ENCODE results near the gene GTF2H2C_2.
"Not testable (repeated sequence)": the region's sequence is repeated elsewhere in the genome, so short reads cannot be mapped to it uniquely, and the experiment has no call there.

GTF2H2C_2 gene

DNA sequence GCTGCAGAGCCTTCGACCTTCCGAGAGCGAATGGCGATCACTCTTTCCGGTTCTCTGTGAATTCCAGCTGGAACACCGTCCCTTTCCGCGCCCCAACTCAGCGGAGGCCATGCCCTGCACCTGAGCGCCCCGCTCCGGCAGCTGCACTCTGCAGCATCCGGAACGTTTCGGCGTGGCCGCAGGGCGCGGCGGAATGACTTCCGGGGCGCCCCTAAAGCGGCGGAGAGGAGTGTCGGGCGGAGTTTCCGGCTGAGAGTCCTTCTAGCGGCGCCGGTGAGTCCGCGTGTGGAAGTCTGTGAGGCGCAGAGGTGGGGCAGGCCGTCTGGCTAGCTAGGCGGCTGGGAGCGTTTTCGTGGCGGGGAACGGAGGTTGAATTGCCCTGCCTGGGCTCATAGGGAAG lies at the start of gene GTF2H2C_2:
Gene GTF2H2C_2 (plus strand): TSS at position 252 of the 400 bp plus-strand sequence.
- not testable (repeated sequence) for H3K4me1 ChIP-seq (ENCODE audit: insufficient read depth); H3K27ac ChIP-seq; H3K9me3 ChIP-seq (ENCODE audit: low read depth); H2AFZ ChIP-seq; H3K36me3 ChIP-seq (replicated peaks; ENCODE audit: insufficient read depth, low read depth); DNase-seq (ENCODE audit: low spot score); H3K4me2 ChIP-seq; H3K79me2 ChIP-seq; H3K9me2 ChIP-seq (replicated peaks; ENCODE audit: insufficient read depth); H4K20me1 ChIP-seq (ENCODE audit: insufficient read depth, poor library complexity, severe bottlenecking); H3K4me3 ChIP-seq; H3K27me3 ChIP-seq
- no CpG with 5 or more reads among the region's 39 CpGs for WGBS (ENCODE audit: low lambda C conversion rate, missing lambda C conversion rate)

DNA sequence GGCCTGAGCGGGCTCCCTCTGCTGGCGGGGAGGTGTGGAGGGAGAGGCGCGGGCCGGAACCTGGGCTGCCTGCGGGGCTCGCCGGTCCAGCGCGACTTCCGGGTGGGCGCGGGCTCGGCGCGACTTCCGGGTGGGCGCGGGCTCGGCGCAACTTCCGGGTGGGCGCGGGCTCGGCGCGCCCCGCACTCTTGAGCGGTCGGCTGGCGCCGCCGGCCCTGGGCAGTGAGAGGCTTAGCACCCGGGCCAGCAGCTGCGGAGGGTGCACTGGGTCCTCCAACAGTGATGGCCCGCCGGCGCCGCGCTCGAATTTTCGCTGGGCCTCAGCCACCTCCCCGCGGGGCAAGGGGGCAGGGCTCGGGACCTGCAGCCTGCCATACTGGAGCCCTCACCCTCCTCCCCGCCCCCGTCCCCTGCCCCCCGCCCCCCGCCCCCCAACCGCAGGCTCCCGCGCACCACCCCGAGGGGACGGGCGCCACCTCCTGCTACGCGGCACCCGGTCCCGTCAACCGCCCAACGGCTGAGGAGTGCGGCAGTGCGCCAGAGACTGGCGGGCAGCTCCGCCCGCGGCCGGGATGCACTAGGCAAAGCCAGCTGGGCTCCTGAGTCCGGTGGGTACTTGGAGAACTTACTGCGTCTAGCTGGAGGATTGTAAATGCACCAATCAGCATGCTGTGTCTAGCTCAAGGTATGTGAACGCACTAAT lies 14.0 kb upstream of the GTF2H2C_2 start:
- Histone ChIP-seq H3K27ac (peak overlapping the region; percentile 83), H3K4me3 (peak overlapping the region; percentile 64)
- H3K4me1 ChIP-seq (ENCODE audit: insufficient read depth); H3K27me3 ChIP-seq; H3K79me2 ChIP-seq; H4K20me1 ChIP-seq (ENCODE audit: insufficient read depth, poor library complexity, severe bottlenecking); H3K4me2 ChIP-seq; H2AFZ ChIP-seq; H3K9me2 ChIP-seq (replicated peaks; ENCODE audit: insufficient read depth); H3K36me3 ChIP-seq (replicated peaks; ENCODE audit: insufficient read depth, low read depth); H3K9me3 ChIP-seq (ENCODE audit: low read depth): not testable (repeated sequence)
- 0% methylated on average over 16 of the region's 71 CpGs for WGBS (ENCODE audit: low lambda C conversion rate, missing lambda C conversion rate)
- DNase-seq (ENCODE audit: low spot score), result peak; percentile 43

DNA sequence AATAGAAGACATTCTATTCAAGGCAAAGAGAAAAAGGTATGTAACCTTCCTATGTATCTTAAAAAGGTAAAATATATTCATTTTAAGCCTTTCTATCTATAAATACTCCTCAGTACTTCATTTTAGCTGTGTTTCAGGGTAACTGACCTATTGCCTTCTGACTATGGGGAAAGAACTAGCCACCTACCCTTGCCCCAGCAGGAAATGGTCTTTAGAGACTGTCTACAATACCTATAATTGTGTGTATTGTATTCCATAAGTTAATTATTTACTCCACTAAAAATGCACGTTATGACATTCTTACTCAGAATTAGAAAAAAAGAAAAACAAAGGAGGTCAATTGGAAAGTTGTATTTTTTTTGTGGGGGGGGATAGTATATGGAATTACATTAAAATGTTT lies 6.2 kb downstream of the GTF2H2C_2 start:
- not testable (repeated sequence) for H3K79me2 ChIP-seq; H3K4me2 ChIP-seq; H2AFZ ChIP-seq; H3K4me3 ChIP-seq; H3K27me3 ChIP-seq; H3K36me3 ChIP-seq (replicated peaks; ENCODE audit: insufficient read depth, low read depth); DNase-seq (ENCODE audit: low spot score); H3K9me2 ChIP-seq (replicated peaks; ENCODE audit: insufficient read depth); H3K4me1 ChIP-seq (ENCODE audit: insufficient read depth); H3K27ac ChIP-seq; H4K20me1 ChIP-seq (ENCODE audit: insufficient read depth, poor library complexity, severe bottlenecking); H3K9me3 ChIP-seq (ENCODE audit: low read depth)
- no CpG with 5 or more reads among the region's 1 CpG for WGBS (ENCODE audit: low lambda C conversion rate, missing lambda C conversion rate)

DNA sequence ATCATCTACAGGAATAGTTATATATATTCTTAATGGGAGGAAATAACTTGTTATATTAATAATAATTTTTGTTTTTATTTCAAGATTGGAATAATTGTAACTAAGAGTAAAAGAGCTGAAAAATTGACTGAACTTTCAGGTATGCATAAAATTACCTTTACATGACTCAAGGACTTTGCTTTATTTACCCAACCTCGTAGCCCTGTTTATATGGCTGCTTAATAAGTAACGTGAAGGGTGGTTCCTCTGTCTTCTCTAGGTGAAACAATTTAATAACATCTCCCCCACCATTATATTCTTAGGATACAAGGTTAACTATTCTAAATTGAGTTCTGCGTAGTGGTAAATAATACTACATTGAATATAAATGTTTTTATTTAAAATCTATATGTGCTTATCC lies 8.0 kb downstream of the GTF2H2C_2 start:
- not testable (repeated sequence) for H3K9me3 ChIP-seq (ENCODE audit: low read depth); H3K36me3 ChIP-seq (replicated peaks; ENCODE audit: insufficient read depth, low read depth); H3K9me2 ChIP-seq (replicated peaks; ENCODE audit: insufficient read depth); H3K27me3 ChIP-seq; H3K27ac ChIP-seq; H3K4me2 ChIP-seq; H2AFZ ChIP-seq; DNase-seq (ENCODE audit: low spot score); H4K20me1 ChIP-seq (ENCODE audit: insufficient read depth, poor library complexity, severe bottlenecking); H3K79me2 ChIP-seq; H3K4me3 ChIP-seq; H3K4me1 ChIP-seq (ENCODE audit: insufficient read depth)
- no CpG with 5 or more reads among the region's 3 CpGs for WGBS (ENCODE audit: low lambda C conversion rate, missing lambda C conversion rate)

DNA sequence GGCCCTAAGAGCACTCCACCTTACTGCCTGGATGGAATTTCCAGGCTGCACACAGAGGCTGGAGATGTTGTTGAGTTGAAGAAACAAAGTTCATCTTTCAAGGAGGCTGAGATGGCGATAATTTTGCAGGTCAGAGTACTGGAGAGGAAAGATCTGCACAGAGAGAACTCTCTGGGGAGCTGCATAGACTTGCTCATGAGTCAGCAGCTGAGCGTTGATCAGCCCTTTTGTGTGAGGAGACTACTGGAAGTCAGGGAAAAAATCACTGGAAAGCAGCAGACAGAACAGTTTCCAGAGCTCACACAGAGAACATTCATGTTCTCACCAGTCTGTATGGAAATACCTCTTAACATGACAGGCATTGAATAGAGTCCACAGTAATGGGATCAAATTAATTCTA lies 23.4 kb downstream of the GTF2H2C_2 start:
- not testable (repeated sequence) for DNase-seq (ENCODE audit: low spot score); H3K27me3 ChIP-seq; H3K27ac ChIP-seq; H3K4me2 ChIP-seq; H3K9me2 ChIP-seq (replicated peaks; ENCODE audit: insufficient read depth); H3K4me3 ChIP-seq; H3K79me2 ChIP-seq; H4K20me1 ChIP-seq (ENCODE audit: insufficient read depth, poor library complexity, severe bottlenecking); H3K4me1 ChIP-seq (ENCODE audit: insufficient read depth); H3K9me3 ChIP-seq (ENCODE audit: low read depth); H3K36me3 ChIP-seq (replicated peaks; ENCODE audit: insufficient read depth, low read depth); H2AFZ ChIP-seq
- WGBS (ENCODE audit: low lambda C conversion rate, missing lambda C conversion rate), result no CpG with 5 or more reads among the region's 2 CpGs

DNA sequence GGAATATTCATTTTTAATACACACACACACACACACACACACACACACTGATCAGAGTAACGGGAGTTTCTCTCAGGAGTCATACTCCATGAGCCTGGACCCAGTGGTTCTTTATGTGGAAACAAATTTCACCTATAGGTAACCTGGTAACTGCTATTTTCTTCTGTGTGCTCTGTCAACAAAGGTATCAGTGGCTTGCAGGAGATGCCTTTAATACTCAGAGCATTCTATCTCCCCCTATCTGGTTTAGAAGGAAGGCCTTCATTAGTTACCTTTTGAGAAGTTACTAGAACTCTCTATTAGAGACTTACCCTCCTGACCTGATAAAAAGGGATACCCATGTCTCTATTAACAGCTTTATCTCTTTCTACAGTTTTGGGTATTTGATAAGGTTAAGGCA lies 34.4 kb downstream of the GTF2H2C_2 start:
- H3K4me2 ChIP-seq; H3K36me3 ChIP-seq (replicated peaks; ENCODE audit: insufficient read depth, low read depth); H3K4me3 ChIP-seq; H3K9me3 ChIP-seq (ENCODE audit: low read depth); H3K27me3 ChIP-seq; H3K79me2 ChIP-seq; DNase-seq (ENCODE audit: low spot score); H3K27ac ChIP-seq; H2AFZ ChIP-seq; H3K9me2 ChIP-seq (replicated peaks; ENCODE audit: insufficient read depth); H3K4me1 ChIP-seq (ENCODE audit: insufficient read depth); H4K20me1 ChIP-seq (ENCODE audit: insufficient read depth, poor library complexity, severe bottlenecking): not testable (repeated sequence)
- 92% methylated on average over 1 of the region's 1 CpG for WGBS (ENCODE audit: low lambda C conversion rate, missing lambda C conversion rate)

DNA sequence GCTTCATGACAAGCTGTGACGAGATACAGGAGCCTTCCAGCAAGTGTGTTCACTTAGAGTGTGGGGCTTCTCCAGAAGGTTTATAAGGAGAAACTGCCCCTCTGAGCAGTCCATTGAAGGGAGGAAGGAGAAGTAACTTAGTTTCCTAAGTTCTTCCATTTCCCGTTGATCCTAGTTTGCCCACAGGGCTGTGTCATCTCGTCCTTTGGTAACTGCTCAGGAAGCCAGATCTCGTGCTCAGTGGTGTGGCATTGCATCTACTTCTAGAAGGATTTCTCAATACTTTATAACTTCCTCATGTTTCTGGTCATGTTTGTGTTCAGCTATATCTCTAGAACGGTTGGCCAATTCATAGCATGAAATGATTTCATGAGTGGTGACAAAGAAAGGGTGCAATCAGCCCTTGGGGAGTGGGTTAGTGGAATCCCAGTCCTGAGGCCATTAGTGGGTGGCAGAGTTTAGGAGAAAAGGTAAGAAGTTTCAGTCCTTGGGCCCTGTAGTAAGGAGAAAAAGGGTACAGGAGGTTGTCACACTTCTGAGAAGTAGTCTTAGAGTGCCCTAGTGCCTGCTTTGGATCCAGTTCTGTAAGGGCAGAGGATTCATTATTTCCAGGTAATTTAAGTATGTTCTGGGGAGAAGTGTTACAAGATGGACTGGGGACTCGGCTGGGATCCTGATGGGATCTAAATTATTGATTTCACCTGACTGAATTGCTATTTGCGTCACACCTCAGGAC lies 36.2 kb downstream of the GTF2H2C_2 start:
- not testable (repeated sequence) for H3K9me3 ChIP-seq (ENCODE audit: low read depth); H3K4me1 ChIP-seq (ENCODE audit: insufficient read depth); H3K79me2 ChIP-seq; H3K36me3 ChIP-seq (replicated peaks; ENCODE audit: insufficient read depth, low read depth); H3K27ac ChIP-seq; H2AFZ ChIP-seq; H3K4me3 ChIP-seq; DNase-seq (ENCODE audit: low spot score); H3K4me2 ChIP-seq; H3K27me3 ChIP-seq; H4K20me1 ChIP-seq (ENCODE audit: insufficient read depth, poor library complexity, severe bottlenecking); H3K9me2 ChIP-seq (replicated peaks; ENCODE audit: insufficient read depth)
- no CpG with 5 or more reads among the region's 7 CpGs for WGBS (ENCODE audit: low lambda C conversion rate, missing lambda C conversion rate)

DNA sequence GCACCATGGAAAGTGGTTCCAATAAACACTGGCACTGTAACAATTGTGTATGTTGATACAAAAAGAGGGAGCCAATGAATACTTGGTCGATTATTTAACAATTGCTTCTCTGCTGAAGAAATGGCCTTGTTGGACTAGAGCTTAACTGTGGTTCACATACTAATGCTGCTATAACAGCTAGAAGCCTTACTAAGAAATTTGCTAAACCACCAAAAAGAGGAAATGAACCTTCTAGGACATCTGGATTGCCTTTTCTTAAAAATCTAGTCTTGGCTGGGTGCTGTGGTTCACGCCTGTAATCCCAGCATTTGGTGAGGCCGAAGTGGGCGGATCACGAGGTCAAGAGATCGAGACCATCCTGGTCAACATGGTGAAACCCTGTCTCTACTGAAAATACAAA lies 41.9 kb downstream of the GTF2H2C_2 start:
- H3K4me3 ChIP-seq; H4K20me1 ChIP-seq (ENCODE audit: insufficient read depth, poor library complexity, severe bottlenecking); H3K9me2 ChIP-seq (replicated peaks; ENCODE audit: insufficient read depth); H3K4me2 ChIP-seq; H3K4me1 ChIP-seq (ENCODE audit: insufficient read depth); DNase-seq (ENCODE audit: low spot score); H3K9me3 ChIP-seq (ENCODE audit: low read depth); H2AFZ ChIP-seq; H3K27ac ChIP-seq; H3K36me3 ChIP-seq (replicated peaks; ENCODE audit: insufficient read depth, low read depth); H3K79me2 ChIP-seq; H3K27me3 ChIP-seq: not testable (repeated sequence)
- no CpG with 5 or more reads among the region's 6 CpGs for WGBS (ENCODE audit: low lambda C conversion rate, missing lambda C conversion rate)

DNA sequence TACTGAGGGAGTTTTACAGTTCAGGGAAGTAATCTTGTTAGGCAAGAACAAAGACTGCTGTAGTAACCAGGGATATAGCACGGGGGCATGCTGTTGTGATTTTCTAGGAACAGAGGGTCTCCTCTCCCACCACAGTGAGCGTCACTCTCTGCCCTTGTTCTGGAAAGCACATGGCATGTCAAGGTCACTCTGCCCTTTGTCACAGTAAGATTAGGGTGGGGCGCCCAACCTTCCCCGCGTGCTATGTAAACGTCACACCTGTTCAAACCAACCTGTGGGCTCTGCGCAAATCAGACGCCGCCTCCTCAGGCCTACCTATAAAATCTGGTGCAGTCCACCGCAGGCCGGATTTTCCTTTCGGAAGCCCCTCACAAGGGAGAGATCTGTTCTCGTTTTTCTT lies 44.0 kb downstream of the GTF2H2C_2 start:
- not testable (repeated sequence) for H3K9me2 ChIP-seq (replicated peaks; ENCODE audit: insufficient read depth); H3K4me3 ChIP-seq; H3K9me3 ChIP-seq (ENCODE audit: low read depth); H3K79me2 ChIP-seq; H3K4me2 ChIP-seq; H2AFZ ChIP-seq; H3K36me3 ChIP-seq (replicated peaks; ENCODE audit: insufficient read depth, low read depth); H3K4me1 ChIP-seq (ENCODE audit: insufficient read depth); H4K20me1 ChIP-seq (ENCODE audit: insufficient read depth, poor library complexity, severe bottlenecking); H3K27ac ChIP-seq; H3K27me3 ChIP-seq
- DNase-seq (ENCODE audit: low spot score), result peak; percentile 2
- WGBS (ENCODE audit: low lambda C conversion rate, missing lambda C conversion rate), result 73% methylated on average over 3 of the region's 13 CpGs

Measured in hepatocyte (in vitro differentiated cells).